SU-DHL-6 (cell line): ENCODE data around the gene ARL8A.
"Not testable (repeated sequence)": the region's sequence is repeated elsewhere in the genome, so short reads cannot be mapped to it uniquely, and the experiment has no call there.

Experiments used
- H2AFZ ChIP-seq: fragments of 200-600 bp; sonication (generic); 2 replicates; pipeline ENCODE4 v1.6.1; 2014; ENCODE audit warnings: low read depth, mild to moderate bottlenecking, moderate library complexity, mixed read lengths, antibody characterized with exemption, low read length; ENCODE audit not compliant: severe bottlenecking
- H3F3A ChIP-seq: fragments of 200-600 bp; shearing (Covaris generic); 2 replicates; pipeline ENCODE4 v1.6.0; 2016; ENCODE audit warnings: antibody characterized with exemption, mild to moderate bottlenecking; ENCODE audit not compliant: insufficient read depth
- H3K27ac ChIP-seq: fragments of 200-600 bp; sonication (generic); 2 replicates; pipeline ENCODE4 v1.5.1; 2016; ENCODE audit warnings: low read depth, mild to moderate bottlenecking, low read length, moderate library complexity, mixed read lengths
- H3K27me3 ChIP-seq: fragments of 200-600 bp; sonication (generic), shearing (Covaris generic); 2 replicates; pipeline ENCODE4 v1.6.0; 2014; ENCODE audit warnings: mild to moderate bottlenecking, low read length
- H3K36me3 ChIP-seq: fragments of 200-600 bp; sonication (generic); 2 replicates; pipeline ENCODE4 v1.6.1; 2014; ENCODE audit warnings: mild to moderate bottlenecking, low read length, mixed read lengths
- H3K4me2 ChIP-seq: fragments of 300-600, 200-600 bp; shearing (Covaris generic), sonication (generic); 2 replicates; pipeline ENCODE4 v1.6.0; 2014; ENCODE audit warnings: low read length, low read depth, mild to moderate bottlenecking; ENCODE audit not compliant: poor library complexity, severe bottlenecking
- H3K4me3 ChIP-seq: fragments of 200-600 bp; sonication (generic); 2 replicates; pipeline ENCODE4 v1.5.1; 2014; ENCODE audit warnings: antibody characterized with exemption, low read length, mild to moderate bottlenecking, mixed read lengths; ENCODE audit not compliant: insufficient read depth, poor library complexity, severe bottlenecking
- H3K79me2 ChIP-seq: fragments of 200-600 bp; sonication (generic); 2 replicates; pipeline ENCODE4 v1.6.1; 2014; ENCODE audit warnings: mild to moderate bottlenecking, low read length, moderate library complexity; ENCODE audit not compliant: insufficient read depth
- H3K9ac ChIP-seq: fragments of 200-600 bp; sonication (generic); 2 replicates; pipeline ENCODE4 v1.7.0; 2014; ENCODE audit warnings: mild to moderate bottlenecking, low read length
- H3K9me2 ChIP-seq: fragments of 200-600 bp; sonication (generic); replicated peaks from 2 replicates; pipeline ENCODE4 v1.6.1; 2014; ENCODE audit warnings: low read length; ENCODE audit not compliant: insufficient read depth
- H3K9me3 ChIP-seq: fragments of 200-600 bp; sonication (generic); 2 replicates; pipeline ENCODE4 v1.6.1; 2014; ENCODE audit warnings: low read length, mixed read lengths; ENCODE audit not compliant: insufficient read depth
- H4K20me1 ChIP-seq: fragments of 200-600 bp; sonication (generic); 2 replicates; pipeline ENCODE4 v1.6.1; 2014; ENCODE audit warnings: low read depth, mild to moderate bottlenecking, antibody characterized with exemption, low read length, moderate library complexity, mixed read lengths
- EZH2phosphoT487 ChIP-seq: fragments of 200-600 bp; sonication (generic), shearing (Covaris generic); conservative IDR thresholded peaks from 2 replicates; pipeline ENCODE4 v1.6.1; 2018; ENCODE audit warnings: mild to moderate bottlenecking, antibody characterized with exemption, low read length, moderate library complexity, mixed read lengths
- TF ChIP-seq, protein P1 (sequence below): fragments of 200-600 bp; sonication (generic); IDR thresholded peaks from one replicate; pipeline ENCODE4 v1.5.1; 2017; ENCODE audit warnings: antibody characterized with exemption, mild to moderate bottlenecking, low read length, moderate library complexity; ENCODE audit not compliant: insufficient read depth, poor library complexity, severe bottlenecking

Gene ARL8A

GRCh38 chr1:202149566-202149965 is 5.0 kb upstream of the ARL8A start:
- H3K27me3 ChIP-seq = no peaks in the 10 kb centered on the region
- H3K4me2 ChIP-seq = no peak overlapping the region
- H3K27ac ChIP-seq = no peak overlapping the region
- H3K9me3 ChIP-seq = no peaks in the 10 kb centered on the region
- H3K9ac ChIP-seq = no peak overlapping the region
- no peak overlapping the region for H2AFZ ChIP-seq
- H3K79me2 ChIP-seq = no peaks in the 10 kb centered on the region
- H3K9me2 ChIP-seq = no peaks in the 10 kb centered on the region
- no peak overlapping the region for H3K4me3 ChIP-seq
- H3F3A ChIP-seq = peaks cover 16% of the 10 kb centered on the region
- H3K36me3 ChIP-seq = no peaks in the 10 kb centered on the region
- H4K20me1 ChIP-seq = no peaks in the 10 kb centered on the region
- TF ChIP-seq, protein P1, sequence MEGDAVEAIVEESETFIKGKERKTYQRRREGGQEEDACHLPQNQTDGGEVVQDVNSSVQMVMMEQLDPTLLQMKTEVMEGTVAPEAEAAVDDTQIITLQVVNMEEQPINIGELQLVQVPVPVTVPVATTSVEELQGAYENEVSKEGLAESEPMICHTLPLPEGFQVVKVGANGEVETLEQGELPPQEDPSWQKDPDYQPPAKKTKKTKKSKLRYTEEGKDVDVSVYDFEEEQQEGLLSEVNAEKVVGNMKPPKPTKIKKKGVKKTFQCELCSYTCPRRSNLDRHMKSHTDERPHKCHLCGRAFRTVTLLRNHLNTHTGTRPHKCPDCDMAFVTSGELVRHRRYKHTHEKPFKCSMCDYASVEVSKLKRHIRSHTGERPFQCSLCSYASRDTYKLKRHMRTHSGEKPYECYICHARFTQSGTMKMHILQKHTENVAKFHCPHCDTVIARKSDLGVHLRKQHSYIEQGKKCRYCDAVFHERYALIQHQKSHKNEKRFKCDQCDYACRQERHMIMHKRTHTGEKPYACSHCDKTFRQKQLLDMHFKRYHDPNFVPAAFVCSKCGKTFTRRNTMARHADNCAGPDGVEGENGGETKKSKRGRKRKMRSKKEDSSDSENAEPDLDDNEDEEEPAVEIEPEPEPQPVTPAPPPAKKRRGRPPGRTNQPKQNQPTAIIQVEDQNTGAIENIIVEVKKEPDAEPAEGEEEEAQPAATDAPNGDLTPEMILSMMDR = no peak
- TF ChIP-seq EZH2phosphoT487 = no peak

DNA sequence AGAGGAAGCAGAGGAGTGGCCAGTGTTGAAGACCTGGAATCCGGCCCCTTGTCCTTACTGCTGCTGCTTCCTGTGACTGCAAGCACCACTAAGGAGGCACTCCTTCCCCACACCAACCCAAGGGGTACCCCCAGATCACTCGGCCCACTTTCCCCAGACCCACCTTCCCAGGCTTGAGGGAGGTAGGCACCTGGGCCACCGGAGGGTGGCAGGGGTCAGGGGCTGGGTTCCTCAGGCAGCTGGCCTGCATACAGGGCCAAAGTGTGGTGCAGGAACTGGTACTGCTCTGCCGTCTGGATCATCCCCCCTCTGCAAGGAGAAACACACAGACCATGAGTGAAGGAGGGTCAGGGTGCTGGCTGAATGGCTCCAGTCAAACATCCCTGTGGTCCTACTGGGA is 3.9 kb upstream of the ARL8A start:
- Histone ChIP-seq H3K79me2 (peaks cover 7% of the 10 kb centered on the region), H3K4me3 (no peak overlapping the region), H3F3A (peaks cover 16% of the 10 kb centered on the region), H3K36me3 (no peaks in the 10 kb centered on the region), H3K9me2 (no peaks in the 10 kb centered on the region), H4K20me1 (no peaks in the 10 kb centered on the region), H3K27ac (no peak overlapping the region), H3K9me3 (no peaks in the 10 kb centered on the region), H3K4me2 (no peak overlapping the region), H2AFZ (no peak overlapping the region), H3K9ac (no peak overlapping the region), H3K27me3 (no peaks in the 10 kb centered on the region)
- TF ChIP-seq, protein P1 = no peak
- no peak for TF ChIP-seq EZH2phosphoT487

DNA sequence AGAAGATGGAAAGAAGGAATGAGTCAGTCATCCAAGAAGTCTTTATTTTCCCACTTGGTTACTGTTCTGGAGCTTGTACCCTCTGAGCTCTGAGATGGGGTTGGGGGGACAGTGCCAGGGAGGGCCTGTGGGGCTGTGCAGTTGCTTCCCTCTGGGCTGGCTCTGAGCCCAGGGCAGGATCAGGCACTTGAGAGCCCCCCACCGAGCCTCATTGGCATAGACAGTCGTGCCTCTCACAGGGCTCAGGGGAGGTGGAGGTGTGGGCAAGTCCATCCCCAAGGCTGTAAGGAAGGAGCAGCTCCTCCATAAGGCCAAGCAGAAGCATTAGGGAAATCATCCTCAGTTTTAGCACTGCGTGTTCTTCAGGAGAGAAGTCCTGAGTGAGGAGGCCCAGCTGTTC is 2.5 kb upstream of the ARL8A start:
- no peaks in the 10 kb centered on the region for H4K20me1 ChIP-seq
- no peak overlapping the region for H3K4me3 ChIP-seq
- H3F3A ChIP-seq = peaks cover 16% of the 10 kb centered on the region
- no peaks in the 10 kb centered on the region for H3K36me3 ChIP-seq
- no peak overlapping the region for H2AFZ ChIP-seq
- TF ChIP-seq, protein P1 = no peak
- TF ChIP-seq EZH2phosphoT487 = no peak
- no peak overlapping the region for H3K4me2 ChIP-seq
- H3K27ac ChIP-seq = no peak overlapping the region
- H3K9me2 ChIP-seq = no peaks in the 10 kb centered on the region
- no peaks in the 10 kb centered on the region for H3K9me3 ChIP-seq
- no peaks in the 10 kb centered on the region for H3K27me3 ChIP-seq
- no peak overlapping the region for H3K9ac ChIP-seq
- peaks cover 20% of the 10 kb centered on the region for H3K79me2 ChIP-seq

GRCh38 chr1:202146279-202146678 is 1.7 kb upstream of the ARL8A start:
- Histone ChIP-seq H2AFZ (no peak overlapping the region), H3K27ac (no peak overlapping the region), H4K20me1 (no peaks in the 10 kb centered on the region), H3K36me3 (no peaks in the 10 kb centered on the region), H3K9me3 (no peaks in the 10 kb centered on the region), H3K9ac (no peak overlapping the region), H3K4me2 (no peak overlapping the region), H3F3A (peaks cover 16% of the 10 kb centered on the region), H3K79me2 (peaks cover 27% of the 10 kb centered on the region), H3K9me2 (no peaks in the 10 kb centered on the region), H3K27me3 (no peaks in the 10 kb centered on the region), H3K4me3 (no peak overlapping the region)
- TF ChIP-seq, protein P1 = no peak
- no peak for TF ChIP-seq EZH2phosphoT487

GRCh38 chr1:202145744-202146140 is 1.2 kb upstream of the ARL8A start:
- not testable (repeated sequence) for H3K27ac ChIP-seq, H3K4me2 ChIP-seq, H3K4me3 ChIP-seq

More at GRCh38 chr1:202145744-202146140, 1.2 kb upstream of the ARL8A start:
- H4K20me1 ChIP-seq, H3K36me3 ChIP-seq, H2AFZ ChIP-seq, H3K9me3 ChIP-seq, H3K9me2 ChIP-seq, H3K27me3 ChIP-seq, H3K9ac ChIP-seq: not testable (repeated sequence)
- Histone ChIP-seq H3F3A (peaks cover 16% of the 10 kb centered on the region), H3K79me2 (peaks cover 32% of the 10 kb centered on the region)
